Left lung (tissue), 10 donors: ENCODE measurements around the gene SLC6A11. TPM values are rescaled to one million over a fixed set of nuclear protein-coding genes. Genes with fewer than 3 reads are reported as not detected.

Experiments
- ATAC-seq: fragments of 200-7000 bp; cut with Tn5 transposase; one replicate; pipeline ENCODE4 v1.9.1; 2020; ENCODE audit warnings: moderate library complexity
- DNase-seq, 4 donors: peaks; one replicate each; pipeline ENCODE4 v3.0.0-alpha.2; 2013 to 2020
- H3K27ac ChIP-seq, 2 donors: fragments of 200-600 bp; sonication (generic) in 1 of 2; one replicate each; pipeline versions ENCODE4 v1.5.0 to v1.8.0; 2020 to 2021
- H3K27me3 ChIP-seq, 2 donors: fragments of 200-600 bp; sonication (generic) in 1 of 2; one replicate each; pipeline versions ENCODE4 v1.5.0 to v1.8.0; 2020 to 2021
- H3K36me3 ChIP-seq, 2 donors: fragments of 200-600 bp; sonication (generic) in 1 of 2; one replicate each; pipeline versions ENCODE4 v1.5.0 to v1.8.0; 2020 to 2021
- H3K4me1 ChIP-seq, 2 donors: fragments of 200-600 bp; one replicate each; pipeline ENCODE4 v1.8.0; 2021
- H3K4me3 ChIP-seq, 2 donors: fragments of 200-600 bp; sonication (generic) in 1 of 2; one replicate each; pipeline versions ENCODE4 v1.5.0 to v1.8.0; 2020 to 2021; ENCODE audit warnings: mild to moderate bottlenecking in 1 of 2
- H3K9me3 ChIP-seq, 2 donors: fragments of 200-600 bp; sonication (generic) in 1 of 2; one replicate each; pipeline versions ENCODE4 v1.5.0 to v1.8.0; 2020 to 2021
- CTCF ChIP-seq, 2 donors: fragments of 200-600 bp; sonication (generic) in 1 of 2; IDR thresholded peaks; one replicate each; pipeline versions ENCODE4 v1.5.0 to v1.8.0; 2021; ENCODE audit warnings: antibody characterized with exemption in 2 of 2
- intact Hi-C, 2 donors: fragments of 100-400 bp; cut with DNase I; formaldehyde crosslinking; loops; one replicate each; pipeline versions ENCODE4 v1.11.2 to v1.14.2; 2022
- polyA plus RNA-seq, 6 donors: library from polyadenylated mRNA; unstranded; fragments of 120-200 nt; gene quantifications; one replicate each; pipeline ENCODE4 v1.2.1, GENCODE V29; 2013; ENCODE audit not compliant: insufficient read length in 6 of 6
- total RNA-seq, 2 donors: library from RNA; stranded (reverse); fragmentation: NEBNext Ultra II Directional; extraction: Animal tissue kit (Norgen Biotek cat#: 25700); gene quantifications; one replicate each; pipeline ENCODE4 v1.2.1, GENCODE V29; 2021
- donor health status: DM: no; HTN: yes; CAD: no.
- donor health status: DM: no; HTN: no; CAD: no.

The SLC6A11 gene
- total and polyA plus RNA-seq, 8 donors = 0.07 to 0.31 (median 0.18) TPM; not detected in 2

GRCh38 chr3:10952525-10952924 lies 136.5 kb downstream of the SLC6A11 start:
- Histone ChIP-seq H3K4me3 (no peak overlapping the region), H3K4me1 (no peaks in the 10 kb centered on the region), H3K27me3 (peaks cover 0 to 9% of the 10 kb centered on the region in 2 donors), H3K27ac (no peak overlapping the region), H3K36me3 (no peaks in the 10 kb centered on the region), H3K9me3 (no peaks in the 10 kb centered on the region)
- no peak for ATAC-seq
- intact Hi-C loops = no loop called here
- TF ChIP-seq CTCF (IDR thresholded peaks at IDR 0.05) = no peak
- no peak for DNase-seq

GRCh38 chr3:10954740-10955139 lies 138.7 kb downstream of the SLC6A11 start:
- DNase-seq = no peak

GRCh38 chr3:10955711-10956453 lies 139.9 kb downstream of the SLC6A11 start:
- intact Hi-C loops = no loop called here
- H3K4me1 ChIP-seq = peaks cover 0 to 5% of the 10 kb centered on the region in 2 donors
- TF ChIP-seq CTCF (IDR thresholded peaks at IDR 0.05) = no peak
- no peaks in the 10 kb centered on the region for H3K27me3 ChIP-seq
- H3K36me3 ChIP-seq = no peaks in the 10 kb centered on the region
- H3K9me3 ChIP-seq = no peaks in the 10 kb centered on the region
- peak in 1 of 4 donors; percentile 14 for DNase-seq
- H3K4me3 ChIP-seq = no peak overlapping the region
- no peak for ATAC-seq
- no peak overlapping the region for H3K27ac ChIP-seq

More at GRCh38 chr3:10954740-10955139, 138.7 kb downstream of the SLC6A11 start:
- no peak for ATAC-seq
- no peaks in the 10 kb centered on the region for H3K27me3 ChIP-seq
- no peak overlapping the region for H3K4me3 ChIP-seq
- H3K4me1 ChIP-seq = peaks cover 0 to 5% of the 10 kb centered on the region in 2 donors
- H3K36me3 ChIP-seq = no peaks in the 10 kb centered on the region
- TF ChIP-seq CTCF (IDR thresholded peaks at IDR 0.05) = no peak
- intact Hi-C loops = no loop called here
- H3K27ac ChIP-seq = no peak overlapping the region
- no peaks in the 10 kb centered on the region for H3K9me3 ChIP-seq

GRCh38 chr3:10956531-10956930 lies 140.5 kb downstream of the SLC6A11 start:
- H3K27me3 ChIP-seq = no peaks in the 10 kb centered on the region
- peaks cover 0 to 5% of the 10 kb centered on the region in 2 donors for H3K4me1 ChIP-seq
- intact Hi-C loops = no loop called here
- DNase-seq (no peak), ATAC-seq (no peak)
- no peak overlapping the region for H3K4me3 ChIP-seq
- no peak overlapping the region for H3K27ac ChIP-seq
- no peaks in the 10 kb centered on the region for H3K9me3 ChIP-seq
- H3K36me3 ChIP-seq = no peaks in the 10 kb centered on the region
- TF ChIP-seq CTCF (IDR thresholded peaks at IDR 0.05) = no peak

- TF ChIP-seq CTCF (IDR thresholded peaks at IDR 0.05) = no peak
- no peaks in the 10 kb centered on the region for H3K36me3 ChIP-seq
- peaks cover 0 to 5% of the 10 kb centered on the region in 2 donors for H3K4me1 ChIP-seq
- intact Hi-C loops = no loop called here
- H3K9me3 ChIP-seq = no peaks in the 10 kb centered on the region
- ATAC-seq (no peak), DNase-seq (no peak)
- no peak overlapping the region for H3K4me3 ChIP-seq
- no peaks in the 10 kb centered on the region for H3K27me3 ChIP-seq
- no peak overlapping the region for H3K27ac ChIP-seq
Observed at GRCh38 chr3:10956986-10957385, 141.0 kb downstream of the SLC6A11 start.
